SK-N-MC (cell line): ENCODE results near the gene RFC1.

ENCODE experiments used
- EZH2 ChIP-seq: fragments of 200-600 bp; sonication (generic); IDR thresholded peaks from one replicate; pipeline ENCODE4 v1.6.1; 2017; ENCODE audit warnings: antibody characterized with exemption
- FOXP2 ChIP-seq: optimal IDR thresholded peaks from 2 replicates; pipeline ENCODE3; 2011; ENCODE audit warnings: mild to moderate bottlenecking, moderate library complexity; ENCODE audit not compliant: insufficient read depth; ENCODE audit errors: extremely low read length, control extremely low read depth
- POLR2AphosphoS5 ChIP-seq: IDR thresholded peaks from 2 replicates; pipeline ENCODE4 v1.6.1; 2012; ENCODE audit warnings: mild to moderate bottlenecking, low read depth, low read length, borderline replicate concordance

DNA sequence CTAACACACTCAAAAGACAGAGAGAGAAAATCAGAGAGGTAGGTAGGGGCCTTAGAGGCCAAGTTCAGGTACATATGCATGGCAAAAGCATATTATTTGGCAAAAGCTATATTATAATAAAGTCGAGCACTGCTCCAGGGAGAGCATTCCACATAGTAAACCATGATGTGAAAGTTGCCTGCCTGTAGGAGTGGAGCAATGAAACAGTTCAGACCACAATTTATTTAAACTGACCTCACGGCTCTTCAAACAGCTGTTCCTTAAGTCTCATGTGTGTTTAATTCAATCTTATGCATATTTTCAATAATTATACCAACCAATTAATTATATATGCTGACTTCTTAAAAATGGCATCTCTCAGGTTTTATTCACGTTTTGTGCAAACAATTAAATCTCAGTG is 3.3 kb downstream of the RFC1 start:
- TF ChIP-seq POLR2AphosphoS5 = no peak
- TF ChIP-seq EZH2 = no peak
- no peak for TF ChIP-seq FOXP2
